ENCODE data around the gene INPP4B. TPM values are rescaled to one million over a fixed set of nuclear protein-coding genes. Genes with fewer than 3 reads are reported as not detected.

INPP4B gene
- total and polyA plus RNA-seq, 2 experiments from 2014 or later = 20.3 to 27.5 TPM

- no peaks in the 10 kb centered on the region for H3K9me2 ChIP-seq (ENCODE audit: insufficient read depth)
- no peak overlapping the region for H3K4me3 ChIP-seq
- no peaks in the 10 kb centered on the region for H3K4me1 ChIP-seq (ENCODE audit: insufficient read depth)
- H3K27me3 ChIP-seq (replicated peaks; ENCODE audit: insufficient read depth) = no peaks in the 10 kb centered on the region
- H4K20me1 ChIP-seq (ENCODE audit: insufficient read depth) = no peaks in the 10 kb centered on the region
- no peak overlapping the region for H3K9ac ChIP-seq
- DNase-seq = no peak
- H3K27ac ChIP-seq = no peak overlapping the region
- H3K4me2 ChIP-seq (ENCODE audit: unreplicated experiment) = no peak overlapping the region
- no peaks in the 10 kb centered on the region for H3K79me2 ChIP-seq (ENCODE audit: insufficient read depth)
- in situ Hi-C loops (cut with MboI) = no loop called here
- no peaks in the 10 kb centered on the region for H3K36me3 ChIP-seq (ENCODE audit: low read depth)
- no peaks in the 10 kb centered on the region for H3K9me3 ChIP-seq (ENCODE audit: low read depth)
- no peak for TF ChIP-seq EZH2 (IDR thresholded peaks at IDR 0.05; ENCODE audit: insufficient read depth, poor library complexity, severe bottlenecking)
- TF ChIP-seq EZH2phosphoT487 (IDR thresholded peaks at IDR 0.05; ENCODE audit: insufficient read depth, low read depth) = no peak
- no peaks in the 10 kb centered on the region for H3F3A ChIP-seq (ENCODE audit: insufficient read depth)
- H2AFZ ChIP-seq = no peak overlapping the region
These were observed 145.6 kb downstream of the INPP4B start for GRCh38 chr4:142700531-142700930.

- no peaks in the 10 kb centered on the region for H3K36me3 ChIP-seq (ENCODE audit: low read depth)
- H4K20me1 ChIP-seq (ENCODE audit: insufficient read depth) = no peaks in the 10 kb centered on the region
- H3F3A ChIP-seq (ENCODE audit: insufficient read depth) = no peaks in the 10 kb centered on the region
- no peaks in the 10 kb centered on the region for H3K9me3 ChIP-seq (ENCODE audit: low read depth)
- no peak overlapping the region for H3K4me2 ChIP-seq (ENCODE audit: unreplicated experiment)
- no peaks in the 10 kb centered on the region for H3K27me3 ChIP-seq (replicated peaks; ENCODE audit: insufficient read depth)
- no peaks in the 10 kb centered on the region for H3K4me1 ChIP-seq (ENCODE audit: insufficient read depth)
- no peak overlapping the region for H3K4me3 ChIP-seq
- no peak overlapping the region for H2AFZ ChIP-seq
- in situ Hi-C loops (cut with MboI) = no loop called here
- H3K9ac ChIP-seq = no peak overlapping the region
- H3K27ac ChIP-seq = no peak overlapping the region
- no peaks in the 10 kb centered on the region for H3K9me2 ChIP-seq (ENCODE audit: insufficient read depth)
- DNase-seq = no peak
- no peaks in the 10 kb centered on the region for H3K79me2 ChIP-seq (ENCODE audit: insufficient read depth)
- no peak for TF ChIP-seq EZH2phosphoT487 (IDR thresholded peaks at IDR 0.05; ENCODE audit: insufficient read depth, low read depth)
- no peak for TF ChIP-seq EZH2 (IDR thresholded peaks at IDR 0.05; ENCODE audit: insufficient read depth, poor library complexity, severe bottlenecking)
- WGBS, 2 experiments (ENCODE audit: low coverage in 1 of 2, low lambda C conversion rate in 2 of 2, missing lambda C conversion rate in 2 of 2) = 46 to 86% methylated on average over 1 of the region's 1 CpG
These were observed 147.5 kb downstream of the INPP4B start for GRCh38 chr4:142698552-142698951.

- H3K4me1 ChIP-seq (ENCODE audit: insufficient read depth) = no peaks in the 10 kb centered on the region
- TF ChIP-seq EZH2phosphoT487 (IDR thresholded peaks at IDR 0.05; ENCODE audit: insufficient read depth, low read depth) (no peak), EZH2 (IDR thresholded peaks at IDR 0.05; ENCODE audit: insufficient read depth, poor library complexity, severe bottlenecking) (no peak)
- no peak overlapping the region for H3K4me3 ChIP-seq
- in situ Hi-C loops (cut with MboI) = no loop called here
- H3K27me3 ChIP-seq (replicated peaks; ENCODE audit: insufficient read depth) = no peaks in the 10 kb centered on the region
- no peak for DNase-seq
- H3K79me2 ChIP-seq (ENCODE audit: insufficient read depth) = no peaks in the 10 kb centered on the region
- no peaks in the 10 kb centered on the region for H3K9me2 ChIP-seq (ENCODE audit: insufficient read depth)
- no peak overlapping the region for H3K27ac ChIP-seq
- no peaks in the 10 kb centered on the region for H3K9me3 ChIP-seq (ENCODE audit: low read depth)
- no peaks in the 10 kb centered on the region for H4K20me1 ChIP-seq (ENCODE audit: insufficient read depth)
- H3K36me3 ChIP-seq (ENCODE audit: low read depth) = no peaks in the 10 kb centered on the region
- no peak overlapping the region for H2AFZ ChIP-seq
- no peaks in the 10 kb centered on the region for H3F3A ChIP-seq (ENCODE audit: insufficient read depth)
- no peak overlapping the region for H3K4me2 ChIP-seq (ENCODE audit: unreplicated experiment)
- no peak overlapping the region for H3K9ac ChIP-seq
- 83 to 86% methylated on average over 1 of the region's 1 CpG for WGBS, 2 experiments (ENCODE audit: low coverage in 1 of 2, low lambda C conversion rate in 2 of 2, missing lambda C conversion rate in 2 of 2)
These were observed 148.2 kb downstream of the INPP4B start for GRCh38 chr4:142697928-142698327.

- H3F3A ChIP-seq (ENCODE audit: insufficient read depth) = no peaks in the 10 kb centered on the region
- in situ Hi-C loops (cut with MboI) = no loop called here
- no peak overlapping the region for H3K4me2 ChIP-seq (ENCODE audit: unreplicated experiment)
- no peak overlapping the region for H3K9ac ChIP-seq
- H3K27ac ChIP-seq = no peak overlapping the region
- TF ChIP-seq EZH2phosphoT487 (IDR thresholded peaks at IDR 0.05; ENCODE audit: insufficient read depth, low read depth) (no peak), EZH2 (IDR thresholded peaks at IDR 0.05; ENCODE audit: insufficient read depth, poor library complexity, severe bottlenecking) (no peak)
- no peaks in the 10 kb centered on the region for H3K36me3 ChIP-seq (ENCODE audit: low read depth)
- no peaks in the 10 kb centered on the region for H3K4me1 ChIP-seq (ENCODE audit: insufficient read depth)
- H3K79me2 ChIP-seq (ENCODE audit: insufficient read depth) = no peaks in the 10 kb centered on the region
- no peak overlapping the region for H3K4me3 ChIP-seq
- WGBS, 2 experiments (ENCODE audit: low coverage in 1 of 2, low lambda C conversion rate in 2 of 2, missing lambda C conversion rate in 2 of 2) = 59 to 73% methylated on average over 2 of the region's 2 CpGs
- H2AFZ ChIP-seq = no peak overlapping the region
- no peaks in the 10 kb centered on the region for H3K9me3 ChIP-seq (ENCODE audit: low read depth)
- H4K20me1 ChIP-seq (ENCODE audit: insufficient read depth) = no peaks in the 10 kb centered on the region
- no peaks in the 10 kb centered on the region for H3K9me2 ChIP-seq (ENCODE audit: insufficient read depth)
- no peak for DNase-seq
- H3K27me3 ChIP-seq (replicated peaks; ENCODE audit: insufficient read depth) = no peaks in the 10 kb centered on the region
These were observed 148.8 kb downstream of the INPP4B start for GRCh38 chr4:142697320-142697719.

Measured in GM23248 (cell line).